GM10266 (cell line): ENCODE results near the gene UNC80.
A peak's percentile ranks its signal among the peaks of the same experiment; 100 is the strongest.

Experiments
- DNase-seq: peaks from one replicate; pipeline ENCODE4 v3.0.0; 2012; ENCODE audit errors: extremely low spot score
- CTCF ChIP-seq: IDR thresholded peaks from 2 replicates; pipeline ENCODE4 v1.5.1; 2012; ENCODE audit warnings: mild to moderate bottlenecking, low read depth; ENCODE audit not compliant: control insufficient read depth, insufficient read depth; ENCODE audit errors: missing control alignments

The UNC80 gene

GRCh38 chr2:209933499-209934483 lies 162.2 kb downstream of the UNC80 start:
- no peak for DNase-seq
- no peak for TF ChIP-seq CTCF

DNA sequence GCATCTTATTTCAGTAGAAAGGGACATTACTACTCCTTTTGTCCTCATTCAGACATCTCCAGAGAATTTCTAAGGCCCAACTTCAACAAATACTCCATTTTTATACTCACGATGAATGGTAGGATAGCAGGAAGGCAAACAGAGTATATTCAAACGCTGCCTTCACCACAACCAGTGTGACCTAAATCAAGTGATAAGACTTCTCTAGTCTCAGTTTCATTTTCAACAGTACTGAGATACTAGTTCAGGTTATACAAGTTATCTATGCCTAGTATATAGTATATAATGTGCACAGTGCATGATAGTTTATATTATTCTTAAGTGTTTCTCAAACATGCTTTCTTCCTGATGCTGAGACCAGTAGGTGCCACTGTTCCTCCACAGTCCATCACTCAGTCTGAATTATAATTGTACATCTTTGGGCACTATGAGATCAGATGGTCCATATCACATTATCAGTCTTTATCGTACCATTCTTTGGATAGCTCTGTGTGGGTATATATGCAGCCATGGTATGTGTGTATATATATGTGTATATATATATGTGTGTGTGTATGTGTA lies 164.6 kb downstream of the UNC80 start:
- DNase-seq = no peak
- peak; percentile 19 for TF ChIP-seq CTCF

DNA sequence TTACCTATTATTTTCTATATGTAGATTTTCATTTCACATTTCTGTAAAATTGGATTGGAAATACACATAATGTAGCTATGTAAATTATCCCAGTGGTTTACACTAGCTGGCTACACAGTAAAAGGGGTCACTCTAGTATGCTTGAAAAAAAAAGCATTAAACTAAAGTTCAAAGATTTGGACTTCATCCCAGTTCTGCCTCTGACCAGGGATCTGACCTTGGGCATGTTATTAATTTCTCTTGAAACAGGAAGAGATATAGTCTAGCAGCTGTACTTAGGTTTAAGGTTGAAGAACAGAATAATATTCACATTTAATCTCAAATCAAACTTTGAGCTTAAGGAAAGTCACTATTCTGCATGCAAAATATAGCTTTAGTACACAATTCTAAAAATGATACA lies 166.3 kb downstream of the UNC80 start:
- DNase-seq = no peak
- no peak for TF ChIP-seq CTCF

- TF ChIP-seq CTCF = no peak
- DNase-seq = no peak
Measured at GRCh38 chr2:209938906-209939305, 167.3 kb downstream of the UNC80 start.

GRCh38 chr2:209940936-209941335 lies 169.3 kb downstream of the UNC80 start:
- DNase-seq = no peak
- TF ChIP-seq CTCF = no peak

GRCh38 chr2:209942426-209942825 lies 170.8 kb downstream of the UNC80 start:
- no peak for TF ChIP-seq CTCF
- no peak for DNase-seq
